ENCODE data around the gene BRI3. TPM values are rescaled to one million over a fixed set of nuclear protein-coding genes. Genes with fewer than 3 reads are reported as not detected.

Gene BRI3
- total RNA-seq, 2 experiments from 2014 or later = 35.0 to 35.5 TPM

DNA sequence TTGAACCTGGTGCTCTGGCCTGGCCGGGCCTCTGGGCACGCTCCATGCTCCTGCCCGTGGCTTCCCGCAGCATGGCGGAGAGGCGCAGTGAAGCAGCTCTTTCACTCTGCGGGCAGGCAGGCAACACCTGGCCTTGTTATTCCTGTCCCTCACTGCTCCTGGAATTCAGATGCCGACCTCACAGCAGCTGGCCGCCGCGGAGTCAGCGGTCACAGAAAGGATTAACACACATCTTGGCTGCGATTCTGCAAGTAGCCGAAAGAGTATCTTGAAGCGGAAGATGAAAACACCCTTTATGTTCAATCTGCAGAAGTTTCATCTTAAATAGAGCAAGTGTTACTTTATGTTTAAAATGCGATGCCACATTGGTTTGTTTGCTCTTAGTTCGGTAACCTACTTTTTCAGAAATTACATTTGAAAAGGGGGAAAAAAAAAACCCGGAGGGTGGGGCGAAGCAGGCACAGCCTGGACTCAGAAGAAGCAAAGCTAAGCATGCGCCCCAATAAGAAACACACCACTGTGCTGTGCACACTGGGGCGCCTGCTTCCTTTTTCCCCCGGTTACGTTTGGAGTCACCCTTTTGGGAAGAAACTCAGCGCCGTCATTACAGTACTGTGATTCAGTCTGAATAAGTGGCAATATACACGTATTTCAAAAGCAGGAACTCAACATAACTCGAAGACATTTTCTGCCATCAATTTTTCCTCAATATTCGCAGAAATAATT, 42.3 kb downstream of the BRI3 start:
- H3K4me1 Mint-ChIP-seq (ENCODE audit: low read depth) = no peaks in the 10 kb centered on the region
- no peaks in the 10 kb centered on the region for H3K36me3 Mint-ChIP-seq (ENCODE audit: low read depth)
- no peak overlapping the region for H3K4me3 Mint-ChIP-seq
- DNase-seq (no peak), ATAC-seq (no peak)
- peaks cover 2% of the 10 kb centered on the region for H3K27me3 Mint-ChIP-seq (ENCODE audit: low read depth)
- CTCF ChIA-PET = no interaction called here
- H3K9me3 Mint-ChIP-seq (ENCODE audit: insufficient read depth) = no peaks in the 10 kb centered on the region
- no peak overlapping the region for H3K27ac Mint-ChIP-seq
- POLR2A ChIA-PET = no interaction called here

DNA sequence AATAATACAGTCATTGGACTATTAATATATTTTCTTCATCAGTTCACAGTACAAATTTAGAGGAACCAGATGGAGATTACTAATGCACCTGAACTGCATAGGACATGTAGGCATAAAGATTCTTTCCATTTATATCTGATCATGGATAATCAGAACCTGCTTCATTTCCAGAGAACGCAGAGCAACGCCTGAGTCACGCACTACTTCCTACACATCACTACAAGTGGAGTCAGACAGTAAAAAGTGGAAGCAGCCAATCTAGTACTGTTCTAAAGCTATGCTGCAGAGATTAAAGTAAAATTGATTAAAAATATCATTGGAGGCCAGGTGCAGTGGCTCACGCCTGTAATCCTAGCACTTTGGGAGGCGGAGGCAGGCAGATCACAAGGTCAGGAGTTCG, 43.3 kb downstream of the BRI3 start:
- H3K9me3 Mint-ChIP-seq (ENCODE audit: insufficient read depth) = no peaks in the 10 kb centered on the region
- ChIA-PET CTCF (no interaction called here), POLR2A (no interaction called here)
- ATAC-seq (no peak), DNase-seq (no peak)
- H3K4me3 Mint-ChIP-seq = no peak overlapping the region
- H3K4me1 Mint-ChIP-seq (ENCODE audit: low read depth) = no peaks in the 10 kb centered on the region
- H3K27ac Mint-ChIP-seq = no peak overlapping the region
- peaks cover 2% of the 10 kb centered on the region for H3K27me3 Mint-ChIP-seq (ENCODE audit: low read depth)
- no peaks in the 10 kb centered on the region for H3K36me3 Mint-ChIP-seq (ENCODE audit: low read depth)

DNA sequence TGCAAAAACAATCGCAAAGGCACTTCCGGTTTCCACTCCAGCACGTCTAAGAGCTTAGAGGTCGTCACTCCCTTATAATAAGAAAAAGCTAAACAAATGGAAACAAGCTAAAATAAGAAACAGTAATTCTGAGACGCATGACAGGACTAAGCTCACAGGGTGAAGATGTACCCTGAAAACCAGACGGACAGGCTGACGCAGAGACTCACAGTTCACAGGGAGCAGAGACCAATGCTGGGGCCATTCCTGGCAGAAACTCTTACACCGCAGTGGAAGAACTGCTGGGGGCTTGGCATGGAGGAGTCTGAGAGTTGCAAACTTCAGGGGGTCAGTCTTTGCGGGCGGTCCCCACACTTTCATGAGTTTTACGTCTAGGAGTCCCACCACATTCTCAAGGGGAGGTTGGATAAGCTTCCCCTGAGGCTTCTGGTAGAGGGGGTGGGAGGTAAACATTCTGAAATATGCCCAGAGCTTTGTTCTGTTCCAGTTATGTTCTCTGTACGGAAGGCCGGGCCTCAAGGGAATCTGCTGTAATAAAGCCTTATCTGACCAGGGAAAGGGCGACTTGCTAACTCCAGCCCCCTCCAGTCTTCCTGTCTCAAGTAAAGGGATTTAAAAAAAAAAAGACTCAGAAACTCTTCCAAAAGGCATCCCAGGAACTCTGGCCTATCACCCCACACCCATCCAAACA, 47.8 kb downstream of the BRI3 start:
- Mint-ChIP-seq H3K4me1 (ENCODE audit: low read depth) (no peaks in the 10 kb centered on the region), H3K27me3 (ENCODE audit: low read depth) (peaks cover 1% of the 10 kb centered on the region), H3K9me3 (ENCODE audit: insufficient read depth) (no peaks in the 10 kb centered on the region), H3K4me3 (no peak overlapping the region), H3K36me3 (ENCODE audit: low read depth) (no peaks in the 10 kb centered on the region), H3K27ac (no peak overlapping the region)
- ChIA-PET POLR2A (no interaction called here), CTCF (no interaction called here)
- DNase-seq (no peak), ATAC-seq (no peak)

DNA sequence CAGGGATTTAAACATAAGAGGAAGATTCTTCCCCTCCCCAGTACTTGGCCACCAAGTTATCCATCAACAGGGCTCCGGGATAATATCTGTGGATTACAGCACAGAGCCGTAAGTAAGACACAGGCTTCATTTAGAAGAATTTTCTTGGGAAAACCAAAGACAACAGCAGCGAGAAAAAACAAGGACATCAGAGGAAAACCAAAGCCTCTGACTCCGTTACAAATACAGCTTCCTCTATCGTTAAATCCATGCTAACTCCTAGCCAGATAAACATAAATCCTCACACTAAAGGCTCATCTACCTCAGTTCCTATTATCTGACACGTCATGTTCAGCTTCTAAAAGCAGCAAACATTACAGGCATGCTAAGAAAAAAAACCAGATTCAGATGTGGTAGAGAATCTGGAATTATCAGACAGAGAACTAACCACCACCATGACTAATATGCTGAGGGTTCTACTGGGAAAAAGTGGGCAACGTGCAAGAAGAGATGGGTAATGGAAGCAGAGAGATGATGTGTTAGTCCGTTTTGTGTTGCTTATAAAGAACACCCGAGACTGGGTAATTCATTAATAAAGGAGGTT, 48.4 kb downstream of the BRI3 start:
- ATAC-seq (no peak), DNase-seq (no peak)
- H3K27me3 Mint-ChIP-seq (ENCODE audit: low read depth) = no peaks in the 10 kb centered on the region
- H3K27ac Mint-ChIP-seq = no peak overlapping the region
- H3K36me3 Mint-ChIP-seq (ENCODE audit: low read depth) = no peaks in the 10 kb centered on the region
- no peaks in the 10 kb centered on the region for H3K4me1 Mint-ChIP-seq (ENCODE audit: low read depth)
- H3K9me3 Mint-ChIP-seq (ENCODE audit: insufficient read depth) = no peaks in the 10 kb centered on the region
- H3K4me3 Mint-ChIP-seq = no peak overlapping the region
- ChIA-PET CTCF (no interaction called here), POLR2A (no interaction called here)

DNA sequence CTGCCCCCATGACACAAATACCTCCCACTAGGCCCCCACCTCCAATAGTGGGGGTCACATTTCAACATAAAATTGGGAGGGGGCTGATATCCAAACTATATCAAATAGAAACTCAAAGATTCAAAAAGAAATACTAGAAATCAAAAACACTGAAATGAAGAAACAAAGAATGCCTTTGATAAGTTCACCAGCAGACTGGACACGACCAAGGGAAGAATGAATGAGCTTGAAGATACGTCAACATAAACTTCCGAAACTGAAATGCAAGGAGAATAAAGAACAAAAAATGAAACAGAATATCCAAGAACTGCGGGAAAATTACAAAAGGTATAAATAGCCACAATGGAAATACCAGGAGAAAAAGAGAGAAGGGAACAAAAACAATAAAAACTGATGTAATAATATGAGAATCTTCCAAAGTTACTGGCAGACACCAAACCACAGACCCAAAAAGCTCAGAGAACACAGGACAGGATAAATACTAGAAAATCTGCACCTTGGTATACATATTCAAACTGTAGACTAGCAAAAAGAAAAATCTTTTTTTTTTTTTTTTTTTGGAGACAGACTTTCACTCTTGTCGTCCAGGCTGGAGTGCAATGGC, 49.5 kb downstream of the BRI3 start:
- no peaks in the 10 kb centered on the region for H3K4me1 Mint-ChIP-seq (ENCODE audit: low read depth)
- DNase-seq = no peak
- ChIA-PET POLR2A (no interaction called here), CTCF (no interaction called here)
- no peak for ATAC-seq
- no peaks in the 10 kb centered on the region for H3K27me3 Mint-ChIP-seq (ENCODE audit: low read depth)
- H3K36me3 Mint-ChIP-seq (ENCODE audit: low read depth) = no peaks in the 10 kb centered on the region
- no peaks in the 10 kb centered on the region for H3K9me3 Mint-ChIP-seq (ENCODE audit: insufficient read depth)
- H3K4me3 Mint-ChIP-seq = no peak overlapping the region
- H3K27ac Mint-ChIP-seq = no peak overlapping the region

DNA sequence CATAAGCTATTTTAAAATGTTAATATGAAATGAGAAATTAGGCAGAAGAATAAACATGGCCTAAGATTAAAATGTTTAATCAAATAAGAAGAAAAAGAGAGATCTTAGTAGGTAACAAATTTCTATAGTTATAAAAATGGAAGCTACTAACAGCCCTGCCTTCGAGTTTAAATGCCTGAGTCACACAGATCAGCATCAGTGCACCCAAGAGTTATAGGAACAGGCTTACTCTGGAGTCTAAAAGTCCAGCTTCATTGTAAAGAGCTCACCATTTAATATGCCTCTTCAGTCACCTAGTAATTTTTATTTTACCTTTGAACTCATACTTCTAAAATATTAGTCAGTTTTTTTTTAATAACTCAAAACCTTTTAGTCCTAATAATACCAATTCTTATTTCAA, 52.6 kb downstream of the BRI3 start:
- Mint-ChIP-seq H3K27ac (no peak overlapping the region), H3K27me3 (ENCODE audit: low read depth) (no peaks in the 10 kb centered on the region), H3K4me1 (ENCODE audit: low read depth) (no peaks in the 10 kb centered on the region), H3K9me3 (ENCODE audit: insufficient read depth) (no peaks in the 10 kb centered on the region), H3K36me3 (ENCODE audit: low read depth) (no peaks in the 10 kb centered on the region), H3K4me3 (no peak overlapping the region)
- POLR2A ChIA-PET = no interaction called here
- CTCF ChIA-PET = no interaction called here
- DNase-seq (no peak), ATAC-seq (no peak)

DNA sequence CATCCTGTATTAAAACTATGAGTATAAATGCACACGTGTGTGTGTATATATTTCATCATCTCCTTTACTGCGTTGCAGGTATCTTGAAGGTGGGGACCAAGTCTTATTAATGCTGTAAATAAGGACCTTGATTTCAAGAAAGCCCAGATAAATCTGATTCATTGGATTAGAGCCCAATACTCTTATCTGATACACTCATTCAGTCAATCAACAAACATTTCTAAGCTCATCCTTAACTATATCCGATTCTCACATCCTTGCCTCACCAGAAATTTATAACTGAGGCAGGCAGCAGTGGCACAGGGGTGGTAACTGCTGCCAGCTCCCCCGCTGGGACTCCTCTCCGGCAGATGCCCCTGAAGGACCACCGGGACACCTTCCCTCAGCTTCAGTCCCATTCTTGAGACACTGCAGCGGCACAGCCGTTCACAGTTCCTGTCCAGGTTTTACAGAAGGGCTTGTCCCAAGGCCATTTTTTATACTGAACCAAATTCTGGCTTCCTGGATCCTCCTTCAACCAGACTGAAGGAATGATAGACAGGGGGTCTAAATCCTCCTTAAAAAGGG, 54.0 kb downstream of the BRI3 start:
- CTCF ChIA-PET = no interaction called here

DNA sequence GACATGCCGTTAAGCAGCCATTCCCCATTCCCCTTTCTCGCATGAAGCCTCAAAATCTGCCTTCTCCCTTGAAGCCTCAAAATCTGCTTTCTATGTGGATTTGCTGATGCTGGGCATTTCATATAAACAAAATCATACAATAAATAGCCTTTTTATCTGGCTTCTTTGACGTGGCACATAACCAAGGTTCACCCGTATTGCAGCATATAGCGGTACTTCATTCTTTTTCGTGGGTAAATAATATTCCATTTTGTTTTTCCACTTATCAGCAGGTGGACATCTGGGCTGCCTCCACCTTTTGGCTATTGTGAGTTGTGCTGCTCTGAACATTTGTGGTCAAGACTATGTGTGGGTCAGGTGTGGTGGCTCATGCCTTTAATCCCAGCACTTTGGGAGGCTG, 57.0 kb downstream of the BRI3 start:
- ChIA-PET POLR2A (no interaction called here), CTCF (no interaction called here)
- Mint-ChIP-seq H3K4me3 (no peak overlapping the region), H3K9me3 (ENCODE audit: insufficient read depth) (no peaks in the 10 kb centered on the region), H3K4me1 (ENCODE audit: low read depth) (no peaks in the 10 kb centered on the region), H3K27ac (no peak overlapping the region), H3K27me3 (ENCODE audit: low read depth) (no peaks in the 10 kb centered on the region), H3K36me3 (ENCODE audit: low read depth) (no peaks in the 10 kb centered on the region)
- DNase-seq (no peak), ATAC-seq (no peak)

More for the DNA sequence above, 54.0 kb downstream of the BRI3 start:
- Mint-ChIP-seq H3K27me3 (ENCODE audit: low read depth) (no peaks in the 10 kb centered on the region), H3K4me1 (ENCODE audit: low read depth) (no peaks in the 10 kb centered on the region), H3K36me3 (ENCODE audit: low read depth) (no peaks in the 10 kb centered on the region), H3K4me3 (no peak overlapping the region), H3K27ac (no peak overlapping the region), H3K9me3 (ENCODE audit: insufficient read depth) (no peaks in the 10 kb centered on the region)
- POLR2A ChIA-PET = no interaction called here
- ATAC-seq = no peak
- no peak for DNase-seq

DNA sequence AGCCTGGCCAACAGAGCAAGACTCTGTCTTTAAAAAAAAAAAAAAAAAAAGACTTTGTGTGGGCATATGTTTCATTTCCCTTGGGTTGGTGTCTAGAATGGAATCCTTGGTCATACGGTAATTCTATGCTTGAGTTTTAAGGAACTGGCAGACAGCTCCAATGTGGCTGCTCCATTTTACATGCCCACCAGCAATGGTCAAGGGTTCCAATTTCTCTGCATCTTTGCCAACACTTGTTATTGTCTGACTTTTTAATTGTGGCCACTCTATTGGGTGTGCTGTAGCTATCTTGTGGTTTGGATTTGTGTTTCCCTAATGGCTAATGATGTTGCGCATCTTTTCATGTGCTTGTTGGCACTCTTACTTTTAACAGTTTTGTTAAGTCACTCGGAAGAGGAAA, 57.6 kb downstream of the BRI3 start:
- H3K27me3 Mint-ChIP-seq (ENCODE audit: low read depth) = no peaks in the 10 kb centered on the region
- H3K4me1 Mint-ChIP-seq (ENCODE audit: low read depth) = no peaks in the 10 kb centered on the region
- no peak overlapping the region for H3K4me3 Mint-ChIP-seq
- no peak overlapping the region for H3K27ac Mint-ChIP-seq
- H3K36me3 Mint-ChIP-seq (ENCODE audit: low read depth) = no peaks in the 10 kb centered on the region
- ChIA-PET CTCF (no interaction called here), POLR2A (no interaction called here)
- H3K9me3 Mint-ChIP-seq (ENCODE audit: insufficient read depth) = no peaks in the 10 kb centered on the region
- ATAC-seq (no peak), DNase-seq (no peak)

DNA sequence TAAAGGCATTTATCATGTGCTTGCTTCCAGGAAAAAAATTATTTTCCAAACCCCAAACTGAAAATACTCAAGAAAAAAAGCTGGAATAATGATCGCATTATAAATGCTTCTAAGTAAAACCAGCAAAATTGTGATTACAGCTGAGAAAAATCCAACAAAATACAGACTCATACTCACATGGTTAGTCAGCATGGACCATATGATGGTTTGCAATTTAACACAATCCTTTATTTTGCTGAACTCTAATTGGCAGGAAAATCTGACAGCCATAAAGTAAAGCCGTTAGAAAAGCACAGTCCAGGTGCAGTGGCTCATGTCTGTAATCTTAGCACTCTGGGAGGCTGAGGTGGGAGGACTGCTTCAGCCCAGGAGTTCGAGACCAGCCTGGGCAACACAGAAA, 59.6 kb downstream of the BRI3 start:
- Mint-ChIP-seq H3K9me3 (ENCODE audit: insufficient read depth) (no peaks in the 10 kb centered on the region), H3K27me3 (ENCODE audit: low read depth) (peaks cover 2% of the 10 kb centered on the region), H3K4me3 (no peak overlapping the region), H3K27ac (no peak overlapping the region), H3K36me3 (ENCODE audit: low read depth) (no peaks in the 10 kb centered on the region), H3K4me1 (ENCODE audit: low read depth) (no peaks in the 10 kb centered on the region)
- ChIA-PET CTCF (no interaction called here), POLR2A (no interaction called here)
- DNase-seq (no peak), ATAC-seq (no peak)
